Stimulated activated naive CD8-positive, alpha-beta T cell treated with anti-CD3 and anti-CD28 coated beads, Interleukin-15, Interleukin-2, amounts not matched to agents 100 ng/mL and 50 ng/mL, for 24 hours (primary cell): ENCODE measurements around the gene XCR1.

Source experiments
- H3K27ac Mint-ChIP-seq: one replicate; pipeline ENCODE4 v1.8.0; 2021; ENCODE audit warnings: mild to moderate bottlenecking, mixed read lengths
- H3K27me3 Mint-ChIP-seq: one replicate; pipeline ENCODE4 v1.8.0; 2021; ENCODE audit warnings: mixed read lengths
- H3K36me3 Mint-ChIP-seq: one replicate; pipeline ENCODE4 v1.8.0; 2021; ENCODE audit warnings: low read depth, mixed read lengths
- H3K4me1 Mint-ChIP-seq: one replicate; pipeline ENCODE4 v1.8.0; 2021; ENCODE audit warnings: low read depth, mixed read lengths
- H3K4me3 Mint-ChIP-seq: one replicate; pipeline ENCODE4 v1.8.0; 2021; ENCODE audit warnings: mild to moderate bottlenecking, mixed read lengths
- H3K9me3 Mint-ChIP-seq: one replicate; pipeline ENCODE4 v1.8.0; 2021; ENCODE audit warnings: mixed read lengths

Gene XCR1

DNA sequence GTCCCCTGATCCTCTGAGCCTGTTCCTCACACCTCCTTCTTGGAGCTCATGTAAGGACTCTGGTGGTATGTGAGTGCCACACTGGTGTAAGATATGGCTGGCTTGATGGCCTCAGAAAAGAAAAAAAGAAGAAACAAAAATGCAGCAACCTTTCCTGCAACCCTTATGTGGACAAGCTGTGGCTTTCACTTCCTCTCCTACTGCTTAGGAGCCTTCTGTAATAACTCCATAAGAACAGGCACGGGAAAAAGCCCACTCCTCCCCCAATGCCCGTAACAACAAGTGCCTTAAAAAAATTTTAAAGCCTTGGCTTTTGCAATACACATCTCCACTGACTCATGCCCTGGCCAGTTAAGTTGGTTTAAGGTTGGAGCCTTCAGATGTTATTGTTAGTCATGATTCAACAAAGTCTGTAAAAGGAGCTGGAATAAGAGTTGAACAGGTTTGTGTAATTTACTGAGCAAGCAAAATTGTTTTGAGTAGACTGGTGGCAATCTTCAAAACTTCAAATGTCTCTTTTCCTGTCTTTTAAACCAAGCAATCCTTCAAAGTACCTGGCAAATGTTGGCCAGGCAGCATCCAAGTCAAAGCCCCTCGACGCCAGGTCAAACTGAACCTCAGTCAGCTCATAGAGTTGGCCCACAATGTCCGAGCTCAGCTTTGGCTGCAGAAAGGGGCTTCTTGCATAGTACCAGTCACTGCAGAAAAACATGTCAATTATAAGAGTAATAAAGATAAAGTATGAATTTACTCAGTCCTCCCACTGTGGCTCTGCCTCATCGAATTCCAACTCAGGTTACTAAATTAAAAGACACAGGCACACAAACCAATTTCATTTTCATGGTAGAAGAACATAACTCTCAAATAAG lies 54.5 kb downstream of the XCR1 start:
- Mint-ChIP-seq H3K27me3 (no peaks in the 10 kb centered on the region), H3K36me3 (peaks cover 72% of the 10 kb centered on the region), H3K4me1 (peaks cover 63% of the 10 kb centered on the region), H3K4me3 (no peak overlapping the region), H3K27ac (no peak overlapping the region), H3K9me3 (no peaks in the 10 kb centered on the region)

DNA sequence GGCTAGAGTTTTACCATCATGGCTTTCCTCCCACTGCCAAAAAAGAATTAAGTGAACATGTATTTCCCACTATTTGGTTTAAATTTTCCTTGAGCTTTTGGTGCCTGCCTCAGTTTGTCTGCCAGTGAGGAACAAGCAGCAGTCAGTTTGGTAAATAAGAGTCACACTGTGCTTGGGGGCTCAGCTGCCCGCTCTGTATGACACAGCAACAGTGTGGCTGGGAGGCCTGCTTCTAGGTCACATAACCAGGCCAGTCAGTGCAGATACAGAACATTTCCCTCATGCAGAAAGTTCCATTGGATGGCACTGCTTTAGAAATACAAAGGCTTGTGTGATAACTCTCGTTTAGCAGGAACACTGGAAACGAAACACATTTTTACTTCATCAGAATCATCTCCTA lies 57.3 kb downstream of the XCR1 start:
- Mint-ChIP-seq H3K4me3 (no peak overlapping the region), H3K36me3 (peaks cover 76% of the 10 kb centered on the region), H3K9me3 (no peaks in the 10 kb centered on the region), H3K4me1 (peaks cover 58% of the 10 kb centered on the region), H3K27me3 (no peaks in the 10 kb centered on the region), H3K27ac (no peak overlapping the region)

DNA sequence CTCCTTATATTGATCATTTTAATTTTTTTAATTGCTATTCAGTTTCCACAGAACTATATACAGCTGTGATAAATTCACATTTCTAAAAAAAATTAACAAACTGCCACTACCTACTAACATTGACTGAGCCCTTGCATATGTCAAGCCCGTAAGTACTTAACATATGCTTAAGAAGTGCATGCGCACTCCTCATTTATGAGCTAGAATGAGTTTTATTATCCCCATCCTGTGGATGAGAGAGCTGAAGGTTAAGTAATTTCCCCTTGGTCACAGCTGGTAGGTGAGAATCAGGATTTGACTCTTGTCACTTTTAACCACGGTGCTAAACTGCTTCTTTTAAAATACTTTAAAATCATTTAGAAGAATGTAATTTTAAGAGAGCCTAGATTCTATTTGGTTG lies 58.2 kb downstream of the XCR1 start:
- H3K9me3 Mint-ChIP-seq: no peaks in the 10 kb centered on the region
- H3K4me1 Mint-ChIP-seq: peaks cover 59% of the 10 kb centered on the region
- H3K36me3 Mint-ChIP-seq: peaks cover 75% of the 10 kb centered on the region
- no peaks in the 10 kb centered on the region for H3K27me3 Mint-ChIP-seq
- H3K4me3 Mint-ChIP-seq: no peak overlapping the region
- no peak overlapping the region for H3K27ac Mint-ChIP-seq

DNA sequence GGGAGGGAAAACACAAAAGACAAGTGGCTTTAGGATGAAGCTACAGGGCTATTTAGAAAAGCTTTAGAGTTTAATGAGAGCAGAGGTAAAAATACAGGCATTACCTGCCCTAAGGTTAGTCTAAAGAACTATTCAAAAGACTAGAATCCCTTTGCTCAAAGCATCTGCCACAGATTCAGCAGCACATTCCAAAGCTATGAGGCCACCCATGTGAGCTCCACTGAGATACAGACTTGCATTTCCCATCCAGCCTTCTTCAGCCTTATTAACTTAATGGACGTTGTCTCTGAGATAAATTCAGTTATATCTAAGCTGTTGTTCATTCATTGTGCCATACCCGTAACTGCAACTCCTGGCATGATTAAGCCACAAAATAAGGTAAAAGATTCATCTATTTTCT lies 58.6 kb downstream of the XCR1 start:
- Mint-ChIP-seq H3K9me3 (no peaks in the 10 kb centered on the region), H3K4me3 (no peak overlapping the region), H3K27me3 (no peaks in the 10 kb centered on the region), H3K36me3 (peaks cover 77% of the 10 kb centered on the region), H3K27ac (no peak overlapping the region), H3K4me1 (peaks cover 63% of the 10 kb centered on the region)

DNA sequence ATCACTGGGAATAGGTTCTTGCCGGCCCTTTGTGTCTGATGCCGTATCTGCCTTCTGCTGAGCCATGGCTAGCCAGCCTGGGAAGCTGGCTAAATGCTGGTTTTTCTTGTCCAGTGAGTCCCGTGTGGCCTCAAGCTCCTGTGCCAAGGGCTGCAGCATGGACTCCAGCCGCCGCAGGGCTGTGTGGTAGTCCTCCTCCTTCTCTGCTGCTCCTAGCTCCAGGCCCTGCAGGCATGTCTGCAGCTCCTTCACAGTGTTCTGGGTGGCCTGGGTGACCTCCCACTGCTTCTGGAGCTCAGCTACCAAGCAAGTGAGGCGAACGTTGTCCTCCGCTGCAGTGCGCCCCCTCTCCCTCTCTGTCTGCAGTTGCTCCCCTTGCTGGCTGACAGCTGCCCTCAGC lies 59.1 kb downstream of the XCR1 start:
- Mint-ChIP-seq H3K27ac (no peak overlapping the region), H3K4me3 (no peak overlapping the region), H3K4me1 (peaks cover 63% of the 10 kb centered on the region), H3K9me3 (no peaks in the 10 kb centered on the region), H3K36me3 (peaks cover 77% of the 10 kb centered on the region), H3K27me3 (no peaks in the 10 kb centered on the region)

DNA sequence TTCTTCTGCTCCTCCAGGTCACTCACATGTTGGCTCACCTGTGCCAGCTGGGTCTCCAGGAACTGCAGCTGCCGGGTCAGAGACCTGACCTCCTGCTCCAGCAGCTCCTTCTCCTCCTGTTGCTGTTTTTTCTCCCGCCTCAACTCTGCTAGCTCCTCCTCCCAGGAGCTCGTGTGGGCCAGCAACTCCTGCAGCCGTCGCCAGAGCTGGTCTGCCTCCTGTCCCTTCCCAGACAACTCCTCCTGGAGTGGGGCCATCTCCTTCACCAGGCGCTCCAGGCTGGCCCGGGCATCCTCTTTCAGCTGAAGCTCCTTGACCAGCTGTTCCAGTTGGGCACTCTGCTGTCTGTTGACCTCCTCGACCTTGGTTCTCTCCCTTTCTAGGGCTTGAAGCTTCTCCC lies 59.6 kb downstream of the XCR1 start:
- no peak overlapping the region for H3K4me3 Mint-ChIP-seq
- H3K9me3 Mint-ChIP-seq: no peaks in the 10 kb centered on the region
- peaks cover 77% of the 10 kb centered on the region for H3K36me3 Mint-ChIP-seq
- peaks cover 63% of the 10 kb centered on the region for H3K4me1 Mint-ChIP-seq
- H3K27ac Mint-ChIP-seq: no peak overlapping the region
- H3K27me3 Mint-ChIP-seq: no peaks in the 10 kb centered on the region
